Measurements from ENCODE around the gene SLC44A2.
"Not testable (repeated sequence)": the region's sequence is repeated elsewhere in the genome, so short reads cannot be mapped to it uniquely, and the experiment has no call there.

SLC44A2 gene

GRCh38 chr19:10651851-10652250 lies 26.5 kb downstream of the SLC44A2 start:
- DNase-seq (ENCODE audit: low read depth in 3 of 3) = no peak

- no peak for DNase-seq (ENCODE audit: low read depth in 3 of 3)
These were observed 28.1 kb downstream of the SLC44A2 start for GRCh38 chr19:10653482-10653731.

- peak; percentile 98 to 100 (median 99) for DNase-seq (ENCODE audit: low read depth in 3 of 3)
These were observed 28.6 kb downstream of the SLC44A2 start, which contains the start of gene ILF3 for GRCh38 chr19:10653732-10654609. ILF3 (plus strand) TSS chr19:10654346; CDS start chr19:10670606, 16,260 bp downstream.

GRCh38 chr19:10654610-10655456 lies 29.5 kb downstream of the SLC44A2 start:
- DNase-seq (ENCODE audit: low read depth in 3 of 3) = peak; percentile 31 to 53 (median 45)

GRCh38 chr19:10655457-10656312 lies 30.3 kb downstream of the SLC44A2 start:
- no peak for DNase-seq (ENCODE audit: low read depth in 3 of 3)

GRCh38 chr19:10660346-10660745 lies 35.0 kb downstream of the SLC44A2 start:
- DNase-seq (ENCODE audit: low read depth in 3 of 3) = no peak

GRCh38 chr19:10661946-10662345 lies 36.6 kb downstream of the SLC44A2 start:
- DNase-seq (ENCODE audit: low read depth in 3 of 3) = no peak

GRCh38 chr19:10662384-10663251 lies 37.3 kb downstream of the SLC44A2 start:
- DNase-seq (ENCODE audit: low read depth in 3 of 3) = peak in 1 of 3 donors; percentile 27

- DNase-seq (ENCODE audit: low read depth in 3 of 3) = not testable (repeated sequence)
These were observed 37.9 kb downstream of the SLC44A2 start for GRCh38 chr19:10663252-10663563.

- DNase-seq (ENCODE audit: low read depth in 3 of 3) = no peak
These were observed 42.5 kb downstream of the SLC44A2 start for GRCh38 chr19:10667867-10668266.

GRCh38 chr19:10669246-10669645 lies 43.9 kb downstream of the SLC44A2 start:
- no peak for DNase-seq (ENCODE audit: low read depth in 3 of 3)

GRCh38 chr19:10670182-10670581 lies 44.8 kb downstream of the SLC44A2 start:
- DNase-seq (ENCODE audit: low read depth in 3 of 3) = no peak

- no peak for DNase-seq (ENCODE audit: low read depth in 3 of 3)
These were observed 45.8 kb downstream of the SLC44A2 start for GRCh38 chr19:10670876-10671804.

GRCh38 chr19:10671922-10672321 lies 46.6 kb downstream of the SLC44A2 start:
- not testable (repeated sequence) for DNase-seq (ENCODE audit: low read depth in 3 of 3)

- not testable (repeated sequence) for DNase-seq (ENCODE audit: low read depth in 3 of 3)
These were observed 49.9 kb downstream of the SLC44A2 start for GRCh38 chr19:10675214-10675613.

GRCh38 chr19:10677751-10678150 lies 52.4 kb downstream of the SLC44A2 start:
- DNase-seq (ENCODE audit: low read depth in 3 of 3) = no peak

- DNase-seq (ENCODE audit: low read depth in 3 of 3) = no peak
These were observed 53.5 kb downstream of the SLC44A2 start for GRCh38 chr19:10678813-10679212.

- DNase-seq (ENCODE audit: low read depth in 3 of 3) = no peak
These were observed 54.4 kb downstream of the SLC44A2 start for GRCh38 chr19:10679743-10680142.

GRCh38 chr19:10680545-10681135 lies 55.3 kb downstream of the SLC44A2 start:
- DNase-seq (ENCODE audit: low read depth in 3 of 3) = no peak

- DNase-seq (ENCODE audit: low read depth in 3 of 3) = no peak
These were observed 56.3 kb downstream of the SLC44A2 start for GRCh38 chr19:10681658-10682057.

Data from stimulated activated CD4-positive, alpha-beta T cell treated with anti-CD3 and anti-CD28 coated beads, TNF-alpha, amount 100 ng/mL, for 48 hours (primary cell).